GM18873 (cell line): ENCODE data around the gene TAGLN3.
A peak's percentile ranks its signal among the peaks of the same experiment; 100 is the strongest.

Experiments used
- ATAC-seq: cut with Tn5 transposase; IDR thresholded peaks from one replicate; pipeline ENCODE4 v1.9.1; 2021; ENCODE audit warnings: mild to moderate bottlenecking, moderate library complexity, moderate number of reproducible peaks; ENCODE audit not compliant: unreplicated experiment, low FRiP score

Gene TAGLN3

DNA sequence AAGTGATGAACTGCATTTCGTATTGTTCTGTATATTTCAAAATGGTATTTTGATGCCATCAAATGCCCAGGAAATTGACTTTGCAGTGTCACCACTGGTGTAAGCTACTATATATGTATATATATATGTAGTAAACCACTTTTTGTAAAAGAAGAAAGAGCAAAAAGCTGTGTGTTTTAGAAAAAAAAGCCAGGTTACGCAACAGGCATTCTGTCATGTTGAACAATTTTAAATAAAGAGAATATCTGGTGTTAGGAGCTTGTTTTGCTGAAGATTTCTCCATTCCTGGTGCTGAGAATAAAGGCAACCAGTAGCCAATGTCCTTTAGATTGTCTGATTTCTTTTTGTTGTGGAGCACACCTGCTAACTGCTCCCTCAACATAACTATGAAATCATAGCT is 23.6 kb upstream of the TAGLN3 start:
- no peak for ATAC-seq

GRCh38 chr3:111976254-111976653 is 22.5 kb upstream of the TAGLN3 start:
- ATAC-seq = no peak

DNA sequence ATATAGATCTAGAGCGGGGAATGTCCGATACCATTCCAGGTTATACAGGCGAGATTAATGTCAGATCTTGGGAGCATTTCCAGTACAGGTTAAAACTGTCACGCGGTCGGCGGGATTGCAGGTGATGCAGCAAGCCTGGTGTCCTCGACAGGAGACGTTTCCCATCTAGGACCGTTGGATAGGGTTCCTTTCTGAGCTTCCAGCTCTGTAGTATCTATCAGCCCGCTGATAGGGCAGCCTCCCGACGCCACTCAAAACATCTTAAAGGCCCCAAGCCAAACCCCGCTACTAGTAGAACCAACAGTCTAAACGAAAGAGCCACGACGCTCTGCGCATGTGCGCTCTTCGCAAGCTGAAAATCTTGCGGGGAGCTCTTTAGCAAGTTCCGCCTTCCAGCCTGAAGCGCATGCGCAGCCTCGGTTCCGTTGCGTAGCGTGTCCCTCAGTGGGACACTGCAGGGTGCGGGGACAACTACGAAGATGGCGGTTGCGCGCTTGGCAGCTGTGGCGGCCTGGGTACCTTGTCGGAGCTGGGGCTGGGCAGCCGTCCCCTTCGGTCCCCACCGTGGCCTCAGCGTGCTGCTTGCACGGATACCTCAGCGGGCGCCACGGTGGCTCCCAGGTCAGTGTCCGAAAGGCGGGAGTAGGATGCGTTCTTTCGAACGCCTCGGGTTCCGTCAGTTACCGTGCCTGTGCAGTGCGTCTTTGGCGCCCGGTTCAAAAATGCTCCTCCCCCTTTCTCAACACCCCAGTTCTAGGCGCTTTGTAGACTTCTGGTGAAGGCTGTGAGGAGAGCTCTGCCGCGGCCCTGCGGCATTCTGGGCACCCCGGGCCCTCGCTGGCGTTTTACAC is 19.9 kb upstream of the TAGLN3 start, which contains the start of gene ABHD10:
Gene ABHD10 (plus strand): TSS at position 444 of the 851 bp plus-strand sequence. CDS start 36 bp downstream, at position 480.
- peak; percentile 96 for ATAC-seq

DNA sequence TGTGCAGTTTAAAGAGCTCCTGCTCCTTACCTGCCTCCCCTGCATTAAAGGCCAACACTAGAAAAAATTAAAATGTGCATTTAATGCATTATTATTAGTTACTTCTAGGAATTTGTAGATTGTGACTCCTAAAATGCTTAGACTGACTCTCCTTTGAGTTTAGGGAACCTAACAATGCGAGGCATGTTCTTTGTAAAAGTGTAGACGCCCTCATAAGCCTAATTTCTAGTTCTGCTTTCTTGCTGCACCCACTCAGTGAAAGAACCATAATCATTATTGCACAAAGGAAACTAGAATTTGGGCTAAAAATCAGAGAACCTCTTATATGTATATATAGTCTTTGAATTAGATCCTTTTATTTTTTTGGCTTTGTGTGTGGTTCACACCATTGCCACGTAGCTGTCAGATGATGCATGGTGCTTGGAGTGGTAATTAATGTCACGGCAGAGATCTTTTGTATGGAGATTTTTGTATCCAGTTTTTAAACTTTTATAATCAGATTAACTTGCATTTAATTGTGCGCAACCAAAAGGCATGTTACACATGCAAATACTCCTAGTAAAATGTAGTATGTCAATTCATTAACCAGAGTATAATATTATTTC is 19.2 kb upstream of the TAGLN3 start:
- peak; percentile 32 for ATAC-seq

- ATAC-seq = no peak
Observed at GRCh38 chr3:111980716-111981456, 17.8 kb upstream of the TAGLN3 start.

GRCh38 chr3:111981457-111981763 is 17.3 kb upstream of the TAGLN3 start:
- no peak for ATAC-seq

DNA sequence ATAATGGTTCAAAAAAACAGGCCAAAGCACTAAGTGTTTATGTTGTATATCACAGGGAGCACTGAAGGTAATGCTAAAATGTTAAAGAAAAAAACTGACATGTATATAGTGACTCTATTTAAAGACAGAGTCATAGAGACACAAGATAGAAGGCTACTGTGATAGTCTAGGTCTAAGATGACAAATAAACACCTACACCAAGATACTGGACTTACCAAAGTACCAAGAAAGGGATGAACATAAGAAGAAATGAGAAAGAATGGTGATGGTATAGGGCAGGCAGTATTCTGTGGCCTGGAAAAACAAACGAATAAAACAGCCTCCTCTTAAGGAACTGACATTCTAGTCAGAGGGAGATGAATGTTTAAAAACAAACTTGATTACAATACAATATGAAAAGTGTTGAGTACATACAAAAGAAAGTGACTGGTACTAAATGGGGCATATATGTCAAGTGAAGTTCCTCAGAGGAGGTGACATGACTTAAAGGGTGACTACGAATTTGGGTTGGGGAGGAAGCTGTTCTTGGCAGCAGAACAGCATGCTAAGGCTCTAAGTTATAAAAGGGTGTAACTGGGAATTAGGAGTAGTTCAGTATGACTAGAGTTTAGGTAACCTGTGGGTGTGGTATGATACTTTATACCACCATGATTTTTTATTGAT is 14.0 kb upstream of the TAGLN3 start:
- no peak for ATAC-seq

GRCh38 chr3:111986800-111987199 is 11.9 kb upstream of the TAGLN3 start:
- ATAC-seq = no peak

GRCh38 chr3:111989061-111989678 is 9.6 kb upstream of the TAGLN3 start:
- peak; percentile 81 for ATAC-seq

GRCh38 chr3:111993038-111993437 is 5.7 kb upstream of the TAGLN3 start:
- ATAC-seq = no peak

GRCh38 chr3:111999484-112000324 is 982 bp downstream of the TAGLN3 start:
- no peak for ATAC-seq

- no peak for ATAC-seq
Observed at GRCh38 chr3:112000367-112000771, 1.6 kb downstream of the TAGLN3 start.

- no peak for ATAC-seq
Observed at GRCh38 chr3:112000966-112001365, 2.2 kb downstream of the TAGLN3 start.

GRCh38 chr3:112001526-112001925 is 2.8 kb downstream of the TAGLN3 start:
- ATAC-seq = no peak

GRCh38 chr3:112002096-112002971 is 3.6 kb downstream of the TAGLN3 start:
- no peak for ATAC-seq

- ATAC-seq = no peak
Observed at GRCh38 chr3:112003321-112004080, 4.8 kb downstream of the TAGLN3 start.

- no peak for ATAC-seq
Observed at GRCh38 chr3:112004187-112004586, 5.5 kb downstream of the TAGLN3 start.

GRCh38 chr3:112004669-112005068 is 5.9 kb downstream of the TAGLN3 start:
- no peak for ATAC-seq
